Vagina (tissue), 2 donors: ENCODE results near the gene BFSP1.

Experiments
- POLR2A ChIP-seq, 2 donors: fragments of 450-650 bp; IDR thresholded peaks; one replicate each; pipeline ENCODE4 v1.6.1; 2017; ENCODE audit warnings: antibody characterized with exemption in 2 of 2, mild to moderate bottlenecking in 2 of 2, moderate library complexity in 2 of 2
- POLR2AphosphoS5 ChIP-seq, 2 donors: sonication (generic); formaldehyde crosslinking; IDR thresholded peaks; one replicate each; pipeline ENCODE4 v1.9.0; 2017; ENCODE audit warnings: antibody characterized with exemption in 2 of 2, mild to moderate bottlenecking in 2 of 2, low read depth in 1 of 2; ENCODE audit not compliant: insufficient read depth in 1 of 2
- TF ChIP-seq, protein P1 (sequence below), 3 experiments: fragments of 450-650 bp in 2 of 3; fragments of 200-600 bp in 1 of 3; sonication (generic) in 1 of 3; IDR thresholded peaks; one replicate each; pipeline ENCODE4 v1.5.1; 2017 to 2019; ENCODE audit warnings: antibody characterized with exemption in 3 of 3, mild to moderate bottlenecking in 2 of 3, moderate library complexity in 2 of 3

DNA sequence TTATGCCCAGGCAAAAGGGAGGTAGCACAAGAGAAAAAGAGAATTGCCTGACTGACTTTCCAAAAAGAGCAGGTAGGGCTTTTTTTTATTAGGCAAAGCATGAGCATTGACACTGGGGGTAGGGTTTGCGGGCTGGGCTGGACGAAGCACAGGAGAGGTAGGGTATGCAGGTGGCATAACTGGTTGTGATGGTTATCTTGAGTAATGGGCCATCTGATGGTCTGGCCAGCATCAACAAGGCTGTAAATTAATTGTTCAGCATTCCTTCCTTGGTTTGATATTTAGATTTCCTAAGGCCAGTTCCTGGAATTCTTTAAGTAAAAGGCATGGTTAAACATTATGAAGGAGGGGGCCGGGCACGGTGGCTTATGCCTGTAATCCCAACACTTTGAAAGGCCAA lies 13.9 kb upstream of the BFSP1 start:
- TF ChIP-seq, protein P1, sequence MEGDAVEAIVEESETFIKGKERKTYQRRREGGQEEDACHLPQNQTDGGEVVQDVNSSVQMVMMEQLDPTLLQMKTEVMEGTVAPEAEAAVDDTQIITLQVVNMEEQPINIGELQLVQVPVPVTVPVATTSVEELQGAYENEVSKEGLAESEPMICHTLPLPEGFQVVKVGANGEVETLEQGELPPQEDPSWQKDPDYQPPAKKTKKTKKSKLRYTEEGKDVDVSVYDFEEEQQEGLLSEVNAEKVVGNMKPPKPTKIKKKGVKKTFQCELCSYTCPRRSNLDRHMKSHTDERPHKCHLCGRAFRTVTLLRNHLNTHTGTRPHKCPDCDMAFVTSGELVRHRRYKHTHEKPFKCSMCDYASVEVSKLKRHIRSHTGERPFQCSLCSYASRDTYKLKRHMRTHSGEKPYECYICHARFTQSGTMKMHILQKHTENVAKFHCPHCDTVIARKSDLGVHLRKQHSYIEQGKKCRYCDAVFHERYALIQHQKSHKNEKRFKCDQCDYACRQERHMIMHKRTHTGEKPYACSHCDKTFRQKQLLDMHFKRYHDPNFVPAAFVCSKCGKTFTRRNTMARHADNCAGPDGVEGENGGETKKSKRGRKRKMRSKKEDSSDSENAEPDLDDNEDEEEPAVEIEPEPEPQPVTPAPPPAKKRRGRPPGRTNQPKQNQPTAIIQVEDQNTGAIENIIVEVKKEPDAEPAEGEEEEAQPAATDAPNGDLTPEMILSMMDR (IDR thresholded peaks at IDR 0.05), result no peak
- TF ChIP-seq POLR2A (IDR thresholded peaks at IDR 0.05) (no peak), POLR2AphosphoS5 (IDR thresholded peaks at IDR 0.05; ENCODE audit: insufficient read depth in 1 of 2, low read depth in 1 of 2) (no peak)
